H1 (cell line): Measurements from ENCODE around the gene METTL1. TPM values are rescaled to one million over a fixed set of nuclear protein-coding genes. Genes with fewer than 3 reads are reported as not detected.

Source experiments
- CTCF ChIA-PET: fragments of 300-600 bp; sonication (Branson Sonifier 250); formaldehyde crosslinking; loops from one replicate; lab custom pipeline; 2021; ENCODE audit not compliant: partially characterized antibody; lab: Charles Lee
- POLR2A ChIA-PET: fragments of 300-600 bp; sonication (Branson Sonifier 250); formaldehyde crosslinking; loops from one replicate; lab custom pipeline; 2021; ENCODE audit warnings: inconsistent platforms; ENCODE audit not compliant: partially characterized antibody; lab: Charles Lee
- DNase-seq, 2 experiments: peaks; one replicate each; pipeline versions ENCODE4 v3.0.0 to v3.0.0-alpha.2; 2010 to 2022; ENCODE audit warnings: low spot score in 2 of 2, low read depth in 1 of 2, mixed read lengths in 1 of 2
- FAIRE-seq: peaks from 2 replicates; lab custom pipeline; 2011; peaks lifted over from hg19 to GRCh38; lab: Jason Lieb, UNC
- H2AFZ ChIP-seq: 2 replicates; pipeline ENCODE4 v1.8.1; 2012; ENCODE audit warnings: low read length, inconsistent platforms
- H2AK5ac ChIP-seq: 2 replicates; pipeline ENCODE4 v1.6.1; 2013; ENCODE audit warnings: low read depth, low read length
- H2BK120ac ChIP-seq: replicated peaks from 2 replicates; pipeline ENCODE3; 2013; ENCODE audit warnings: low read depth, low read length, inconsistent platforms
- H2BK12ac ChIP-seq: 2 replicates; pipeline ENCODE4 v1.6.1; 2013; ENCODE audit warnings: low read depth, low read length
- H2BK15ac ChIP-seq: 2 replicates; pipeline ENCODE4 v1.6.1; 2013; ENCODE audit warnings: low read length
- H2BK20ac ChIP-seq: 2 replicates; pipeline ENCODE4 v1.6.1; 2013; ENCODE audit warnings: low read length
- H2BK5ac ChIP-seq: 2 replicates; pipeline ENCODE4 v1.6.1; 2013; ENCODE audit warnings: low read depth, low read length
- H3K14ac ChIP-seq: 2 replicates; pipeline ENCODE4 v1.6.1; 2013; ENCODE audit warnings: inconsistent platforms; ENCODE audit not compliant: insufficient read length
- H3K18ac ChIP-seq: 2 replicates; pipeline ENCODE4 v1.6.1; 2013; ENCODE audit warnings: low read length; ENCODE audit errors: extremely low read depth
- H3K23ac ChIP-seq: 2 replicates; pipeline ENCODE4 v1.6.1; 2013; ENCODE audit warnings: inconsistent platforms; ENCODE audit not compliant: insufficient read length
- H3K23me2 ChIP-seq: 2 replicates; pipeline ENCODE4 v1.6.1; 2013; ENCODE audit warnings: low read depth, low read length
- H3K27ac ChIP-seq: 2 replicates; pipeline ENCODE4 v1.6.1; 2011; ENCODE audit warnings: low read depth, low read length, inconsistent platforms
- H3K27me3 ChIP-seq, 4 experiments: replicated peaks in 1 of 4; 1 replicate in 1 of 4; 2 replicates in 3 of 4; pipeline versions ENCODE4 v1.6.1 to v1.8.1; 2011 to 2013; ENCODE audit warnings: low read length in 3 of 4, mild to moderate bottlenecking in 3 of 4, inconsistent platforms in 2 of 4, mixed read lengths in 2 of 4, moderate library complexity in 1 of 4; ENCODE audit not compliant: control insufficient read depth in 3 of 4, insufficient read depth in 3 of 4; ENCODE audit errors: extremely low read depth in 1 of 4
- H3K36me3 ChIP-seq, 4 experiments: 2 replicates each; pipeline versions ENCODE4 v1.6.1 to v1.8.1; 2011 to 2013; ENCODE audit warnings: mild to moderate bottlenecking in 4 of 4, low read length in 3 of 4, moderate library complexity in 2 of 4, control low read depth in 1 of 4, inconsistent platforms in 1 of 4; ENCODE audit not compliant: insufficient read depth in 4 of 4, control insufficient read depth in 2 of 4
- H3K4ac ChIP-seq: replicated peaks from 2 replicates; pipeline ENCODE3; 2013; ENCODE audit warnings: low read length, low read depth, mixed read lengths, inconsistent platforms; ENCODE audit not compliant: insufficient read length
- H3K4me1 ChIP-seq, 4 experiments: replicated peaks in 1 of 4; 1 replicate in 1 of 4; 2 replicates in 3 of 4; pipeline versions ENCODE4 v1.6.1 to v1.8.1; 2011 to 2013; ENCODE audit warnings: low read length in 3 of 4, inconsistent platforms in 2 of 4, mixed read lengths in 1 of 4; ENCODE audit not compliant: insufficient read depth in 4 of 4, control insufficient read depth in 3 of 4
- H3K4me2 ChIP-seq, 2 experiments: 2 replicates each; pipeline versions ENCODE4 v1.6.1 to v1.8.1; 2011 to 2013; ENCODE audit warnings: low read depth in 2 of 2, low read length in 2 of 2, control low read depth in 1 of 2, inconsistent platforms in 1 of 2, mild to moderate bottlenecking in 1 of 2; ENCODE audit not compliant: insufficient read depth in 1 of 2
- H3K4me3 ChIP-seq, 4 experiments: fragments of 200-600, 300-600 bp in 1 of 4; sonication (generic), shearing (Covaris generic), sonication (Bioruptor Twin) in 1 of 4; 2 replicates each; pipeline versions ENCODE4 v1.5.1 to v1.8.1; 2011 to 2016; ENCODE audit warnings: low read length in 4 of 4, low read depth in 3 of 4, control low read depth in 2 of 4, inconsistent platforms in 2 of 4, mild to moderate bottlenecking in 2 of 4, mixed read lengths in 1 of 4, moderate library complexity in 1 of 4; ENCODE audit not compliant: insufficient read depth in 2 of 4; ENCODE audit errors: extremely low read depth in 1 of 4
- H3K56ac ChIP-seq: replicated peaks from 2 replicates; pipeline ENCODE3; 2013; ENCODE audit warnings: low read depth, mild to moderate bottlenecking, mixed read lengths, low read length, inconsistent platforms; ENCODE audit not compliant: insufficient read length
- H3K79me1 ChIP-seq: 2 replicates; pipeline ENCODE4 v1.6.1; 2013; ENCODE audit warnings: low read depth, low read length, control low read depth
- H3K79me2 ChIP-seq, 2 experiments: 2 replicates each; pipeline versions ENCODE4 v1.6.1 to v1.8.1; 2012 to 2013; ENCODE audit warnings: low read length in 2 of 2, mild to moderate bottlenecking in 2 of 2, inconsistent platforms in 1 of 2; ENCODE audit not compliant: insufficient read depth in 2 of 2, control insufficient read depth in 1 of 2
- H3K9ac ChIP-seq, 4 experiments: replicated peaks in 1 of 4; 1 replicate in 1 of 4; 2 replicates in 3 of 4; pipeline versions ENCODE4 v1.6.1 to v1.8.1; 2011 to 2013; ENCODE audit warnings: low read depth in 3 of 4, low read length in 3 of 4, control low read depth in 2 of 4, mild to moderate bottlenecking in 2 of 4, moderate library complexity in 2 of 4, inconsistent platforms in 1 of 4; ENCODE audit errors: extremely low read depth in 1 of 4
- H3K9me3 ChIP-seq, 2 experiments: 2 replicates each; pipeline versions ENCODE4 v1.6.1 to v1.8.1; 2012 to 2013; ENCODE audit warnings: mild to moderate bottlenecking in 2 of 2, moderate library complexity in 2 of 2, control low read depth in 1 of 2, inconsistent platforms in 1 of 2, low read depth in 1 of 2, low read length in 1 of 2, mixed read lengths in 1 of 2; ENCODE audit not compliant: insufficient read depth in 2 of 2
- H4K20me1 ChIP-seq, 2 experiments: replicated peaks in 1 of 2; 2 replicates each; pipeline versions ENCODE3 to v1.8.1; 2011 to 2013; ENCODE audit warnings: inconsistent platforms in 2 of 2, low read length in 2 of 2, mild to moderate bottlenecking in 1 of 2; ENCODE audit not compliant: insufficient read depth in 2 of 2, control insufficient read depth in 1 of 2
- H4K5ac ChIP-seq: 2 replicates; pipeline ENCODE4 v1.6.1; 2013; ENCODE audit warnings: low read length, low read depth, mixed read lengths, inconsistent platforms; ENCODE audit not compliant: insufficient read length
- H4K8ac ChIP-seq: 2 replicates; pipeline ENCODE4 v1.8.0; 2013; ENCODE audit warnings: mild to moderate bottlenecking, moderate library complexity, low read length, inconsistent platforms; ENCODE audit not compliant: insufficient read depth; ENCODE audit errors: extremely low read depth
- H4K91ac ChIP-seq: replicated peaks from 2 replicates; pipeline ENCODE3; 2013; ENCODE audit warnings: low read length, mixed read lengths, inconsistent platforms; ENCODE audit not compliant: insufficient read length
- BACH1 ChIP-seq: IDR thresholded peaks from 2 replicates; pipeline ENCODE4 v1.6.1; 2012; ENCODE audit warnings: low read length, improper control_type of control experiment
- CTBP2 ChIP-seq: IDR thresholded peaks from 2 replicates; pipeline ENCODE4 v1.7.0; 2011; ENCODE audit warnings: borderline replicate concordance, mild to moderate bottlenecking, moderate library complexity, mixed read lengths, low read length; ENCODE audit not compliant: insufficient read depth, insufficient read length
- EGR1 ChIP-seq: IDR thresholded peaks from 2 replicates; pipeline ENCODE4 v1.6.1; 2011; ENCODE audit warnings: low read depth, low read length, borderline replicate concordance
- KDM1A ChIP-seq: fragments of 200-600, 300-600 bp; sonication (generic); IDR thresholded peaks from 2 replicates; pipeline ENCODE4 v1.7.1; 2016; ENCODE audit warnings: mild to moderate bottlenecking, low read length, borderline replicate concordance
- MAFK ChIP-seq: IDR thresholded peaks from 2 replicates; pipeline ENCODE4 v1.6.1; 2012; ENCODE audit warnings: low read depth, mild to moderate bottlenecking, improper control_type of control experiment, low read length
- POLR2A ChIP-seq, 2 experiments: IDR thresholded peaks; 1 replicate in 1 of 2; 2 replicates in 1 of 2; pipeline ENCODE4 v1.6.1; 2011; ENCODE audit warnings: low read depth in 2 of 2, low read length in 2 of 2, mild to moderate bottlenecking in 2 of 2; ENCODE audit errors: control extremely low read depth in 1 of 2
- RBBP5 ChIP-seq: IDR thresholded peaks from 2 replicates; pipeline ENCODE4 v1.7.1; 2012; ENCODE audit warnings: low read depth, mild to moderate bottlenecking, inconsistent platforms, low read length, moderate library complexity, borderline replicate concordance
- SUZ12 ChIP-seq: fragments of 200-600 bp; sonication (generic); IDR thresholded peaks from 2 replicates; pipeline ENCODE4 v1.6.1; 2012; ENCODE audit warnings: mild to moderate bottlenecking, inconsistent platforms, low read length, moderate library complexity, mixed read lengths
- TEAD4 ChIP-seq: IDR thresholded peaks from 2 replicates; pipeline ENCODE4 v1.6.1; 2012; ENCODE audit warnings: low read depth, low read length, inconsistent platforms, mixed read lengths
- WGBS, 2 experiments: shearing (Covaris generic) in 1 of 2; methylation state at CpG; one replicate each; pipeline versions ENCODE4 v1.1.6 to v1.1.7; 2013 to 2015; ENCODE audit warnings: low lambda C conversion rate in 2 of 2, mixed read lengths in 2 of 2, inconsistent platforms in 1 of 2, low coverage in 1 of 2, missing lambda C conversion rate in 1 of 2; ENCODE audit not compliant: insufficient replicate concordance in 2 of 2, insufficient coverage in 1 of 2, insufficient read length in 1 of 2; ENCODE audit errors: extremely low coverage in 1 of 2, missing lambda C conversion rate in 1 of 2; 5-methylcytosine and 5-hydroxymethylcytosine counted together
- polyA plus RNA-seq, 7 experiments: library from polyadenylated mRNA; depleted of rRNA in 3 of 7; stranded (reverse) in 5 of 7; unstranded in 2 of 7; fragments of >200 nt in 5 of 7; fragments of 200-250 nt in 2 of 7; gene quantifications; 1 replicate in 5 of 7; 2 replicates in 1 of 7; 4 replicates in 1 of 7; pipeline versions ENCODE4 v1.2.1 to v1.2.3, GENCODE V29; 2011 to 2013; ENCODE audit warnings: missing spikeins in 2 of 7, mixed read lengths in 2 of 7
- total RNA-seq: library from RNA; stranded (reverse); fragmentation: NEBNext Ultra II Directional; extraction: Animal tissue kit (Norgen Biotek cat#: 25700); gene quantifications from 2 replicates; pipeline ENCODE4 v1.2.1, GENCODE V29; 2021

Gene METTL1
- total and polyA plus RNA-seq, 2 of the 8 experiments (the other 6 are each of a cell fraction or from before 2014, with no cell fraction given): 40.5 to 46.0 TPM

DNA sequence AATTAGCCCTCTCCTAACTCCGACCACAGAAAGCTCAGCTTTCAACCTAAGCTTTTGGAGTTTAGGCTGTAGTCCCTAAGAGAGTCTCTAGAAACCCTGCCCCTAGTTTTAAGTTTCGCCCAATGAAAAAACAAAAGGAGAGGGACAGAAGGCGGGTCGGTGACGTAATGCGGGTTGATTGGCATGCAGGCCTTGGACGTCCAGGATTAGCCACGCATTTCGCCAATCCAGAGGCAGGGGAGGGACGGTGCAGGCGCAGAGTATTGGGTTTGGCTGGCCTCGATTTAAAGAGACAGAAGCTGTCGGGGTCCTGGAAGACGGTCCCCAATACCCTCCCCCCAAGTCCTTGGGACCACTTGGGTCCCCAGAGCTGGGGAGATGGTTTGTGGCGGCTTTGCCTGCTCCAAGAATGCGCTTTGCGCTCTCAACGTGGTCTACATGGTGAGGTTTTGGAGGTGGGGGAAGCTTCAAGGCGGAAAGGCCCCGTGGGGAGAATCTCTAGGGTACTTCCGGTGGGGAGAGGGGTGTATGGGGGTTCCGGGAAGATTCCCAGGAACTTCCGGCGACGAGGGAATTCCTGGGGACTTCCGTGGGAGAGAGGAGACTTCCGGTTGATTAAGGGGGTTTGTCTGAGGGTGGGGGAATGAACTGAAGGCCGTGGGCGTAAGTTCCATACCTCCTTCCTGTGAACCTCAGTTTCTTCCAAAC lies 27.0 kb downstream of the METTL1 start, which contains the start of gene TSPAN31:
Gene TSPAN31 (plus strand): TSS at position 263 of the 708 bp plus-strand sequence. CDS start 116 bp downstream, at position 379.
- peak within 1 kb of the TSS; percentile 53; the same call in 1 of the 2 replicates for H2BK15ac ChIP-seq
- H3K27ac ChIP-seq: peak within 1 kb of the TSS; percentile 89
- H2AFZ ChIP-seq: peak within 1 kb of the TSS; percentile 31; the same call in 1 of the 2 replicates
- peaks cover 4% of the 10 kb centered on the region for H3K23me2 ChIP-seq
- peaks cover 6% of the 10 kb centered on the region for H3K79me1 ChIP-seq
- H3K4ac ChIP-seq: peak within 1 kb of the TSS; percentile 89
- peaks cover 0 to 2% of the 10 kb centered on the region in 2 experiments for H4K20me1 ChIP-seq
- 3% methylated on average over 29 of the region's 29 CpGs; no CpG with 5 or more reads in 1 of the 2 experiments for WGBS, 2 experiments
- peak within 1 kb of the TSS; percentile 66 to 85 (median 74) for H3K4me3 ChIP-seq
- H3K23ac ChIP-seq: no peak within 1 kb of the TSS
- H4K91ac ChIP-seq: peak within 1 kb of the TSS; percentile 84
- POLR2A ChIA-PET: interaction anchor here (0.7 to 4.4 kb wide), 30 partner anchors 8 to 515 kb away, joined by 3 to 35 read pairs (median 4); partner anchors contain the start of genes ARHGEF25, CYP27B1, DCTN2 and EEF1AKMT3
- no peaks in the 10 kb centered on the region for H3K9me3 ChIP-seq
- H3K14ac ChIP-seq: no peak within 1 kb of the TSS
- peak within 1 kb of the TSS; percentile 94; the same call in 1 of the 2 replicates for H4K8ac ChIP-seq
- CTCF ChIA-PET: interaction anchor here (1.0 to 2.0 kb wide), 9 partner anchors 8 to 161 kb away, joined by 3 to 7 read pairs (median 5); partner anchors contain the start of gene TSFM
- peak within 1 kb of the TSS; percentile 76 for H2BK5ac ChIP-seq
- peak within 1 kb of the TSS; percentile 92 for H2BK12ac ChIP-seq
- H3K4me2 ChIP-seq: peak within 1 kb of the TSS; percentile 91 to 97
- peak within 1 kb of the TSS; percentile 27; the same call in 1 of the 2 replicates for H2AK5ac ChIP-seq
- H3K18ac ChIP-seq: peak within 1 kb of the TSS; percentile 100
- peaks cover 0 to 5% (median 4%) of the 10 kb centered on the region in 4 experiments; a peak in 5 of 7 replicates for H3K4me1 ChIP-seq
- H3K36me3 ChIP-seq: peaks cover 18 to 39% (median 29%) of the 10 kb centered on the region in 4 experiments
- DNase-seq: peak; percentile 91
- H3K56ac ChIP-seq: no peak within 1 kb of the TSS
- peak within 1 kb of the TSS; percentile 45 to 88 (median 84) for H3K9ac ChIP-seq
- FAIRE-seq: peak; percentile 68
- peak within 1 kb of the TSS; percentile 96 for H4K5ac ChIP-seq
- H3K79me2 ChIP-seq: no peaks in the 10 kb centered on the region
- peak within 1 kb of the TSS; percentile 39 for H2BK120ac ChIP-seq
- H2BK20ac ChIP-seq: no peak within 1 kb of the TSS
- peaks cover 6 to 21% (median 17%) of the 10 kb centered on the region in 4 experiments for H3K27me3 ChIP-seq
- TF ChIP-seq RBBP5 (peak; percentile 52; the same call in 1 of the 2 replicates), EGR1 (peak; percentile 70), SUZ12 (no peak), KDM1A (peak; percentile 36; the same call in 1 of the 2 replicates), POLR2A (IDR thresholded peaks at IDR 0.05; ENCODE audit: control extremely low read depth in 1 of 2, low read depth in 2 of 2, low read length in 2 of 2) (peak; percentile 85 to 95), BACH1 (no peak), MAFK (no peak), CTBP2 (peak; percentile 77), TEAD4 (peak; percentile 30; the same call in 1 of the 2 replicates)
